ENCODE data around the gene ORC4. TPM values are rescaled to one million over a fixed set of nuclear protein-coding genes. Genes with fewer than 3 reads are reported as not detected.

The ORC4 gene
- total and polyA plus RNA-seq, 2 of the 8 experiments (the other 6 are each of a cell fraction or from before 2014, with no cell fraction given), result 22.7 to 63.7 TPM

GRCh38 chr2:148026573-148026972 lies 6.0 kb upstream of the ORC4 start (continued):
- no peak for TF ChIP-seq RAD21 (IDR thresholded peaks at IDR 0.05 in 1 of 2, conservative IDR thresholded peaks at IDR 0.05 in 1 of 2; ENCODE audit: low read depth in 2 of 2, low read length in 2 of 2)
- no peak for TF ChIP-seq GTF2F1 (IDR thresholded peaks at IDR 0.05; ENCODE audit: borderline replicate concordance, low read depth, low read length)
- TF ChIP-seq SP1 (IDR thresholded peaks at IDR 0.05; ENCODE audit: low read depth, low read length), result no peak
- no peak for TF ChIP-seq SRF (IDR thresholded peaks at IDR 0.05; ENCODE audit: low read depth, low read length)

Measured in H1 (cell line).